A549 (cell line): ENCODE measurements around the gene ALPI.

ENCODE experiments used
- BHLHE40 ChIP-seq: IDR thresholded peaks from 2 replicates; pipeline ENCODE4 v1.6.1; 2012; ENCODE audit warnings: low read depth, low read length, inconsistent platforms
- CEBPB ChIP-seq, 2 experiments: fragments of >200 bp in 1 of 2; sonication (Bioruptor Twin) in 1 of 2; formaldehyde crosslinking in 1 of 2; IDR thresholded peaks; 2 replicates each; pipeline ENCODE4 v1.6.1; 2012 to 2016
- HDAC2 ChIP-seq: fragments of 200-600 bp; sonication (generic); IDR thresholded peaks from 2 replicates; pipeline ENCODE4 v1.6.1; 2016
- JUN ChIP-seq, 2 experiments: fragments of >200 bp; sonication (Bioruptor Twin); formaldehyde crosslinking; IDR thresholded peaks; 2 replicates in 1 of 2; 3 replicates in 1 of 2; pipeline ENCODE4 v1.6.1; 2016 to 2017
- KDM5A ChIP-seq: fragments of 200-600 bp; sonication (generic); IDR thresholded peaks from 2 replicates; pipeline ENCODE4 v1.6.1; 2016; ENCODE audit warnings: antibody characterized with exemption, mild to moderate bottlenecking
- POLR2A ChIP-seq: IDR thresholded peaks from 2 replicates; pipeline ENCODE4 v1.6.1; 2012; ENCODE audit warnings: mild to moderate bottlenecking, low read length
- RAD21 ChIP-seq, 2 experiments: fragments of >200 bp in 1 of 2; sonication (Bioruptor Twin) in 1 of 2; formaldehyde crosslinking in 1 of 2; IDR thresholded peaks in 1 of 2; conservative IDR thresholded peaks in 1 of 2; 2 replicates in 1 of 2; 3 replicates in 1 of 2; pipeline ENCODE4 v1.6.1; 2012 to 2018; ENCODE audit warnings: inconsistent platforms in 1 of 2
- ZFP36 ChIP-seq: fragments of 450-650 bp; IDR thresholded peaks from 2 replicates; pipeline ENCODE4 v1.6.1; 2014; ENCODE audit warnings: borderline replicate concordance; ENCODE audit not compliant: partially characterized antibody
- TF ChIP-seq, protein P1 (sequence below): fragments of >200 bp; sonication (Bioruptor Twin); formaldehyde crosslinking; IDR thresholded peaks from 3 replicates; pipeline ENCODE4 v1.5.1; 2016
- TF ChIP-seq, protein P2 (sequence below): fragments of 150-350 bp; IDR thresholded peaks from 2 replicates; pipeline ENCODE4 v1.6.1; 2014; ENCODE audit warnings: low read depth, mild to moderate bottlenecking, low read length
- TF ChIP-seq, protein P3 (sequence below): fragments of 200-600 bp; sonication (generic); IDR thresholded peaks from 2 replicates; pipeline ENCODE4 v1.6.1; 2016; ENCODE audit warnings: antibody characterized with exemption, mild to moderate bottlenecking, moderate library complexity
- TF ChIP-seq, protein P4 (sequence below): fragments of >200 bp; sonication (Bioruptor Twin); formaldehyde crosslinking; IDR thresholded peaks from 2 replicates; pipeline ENCODE4 v1.6.1; 2016
- TF ChIP-seq, protein P5 (sequence below): IDR thresholded peaks from 2 replicates; pipeline ENCODE4 v1.6.1; 2012

DNA sequence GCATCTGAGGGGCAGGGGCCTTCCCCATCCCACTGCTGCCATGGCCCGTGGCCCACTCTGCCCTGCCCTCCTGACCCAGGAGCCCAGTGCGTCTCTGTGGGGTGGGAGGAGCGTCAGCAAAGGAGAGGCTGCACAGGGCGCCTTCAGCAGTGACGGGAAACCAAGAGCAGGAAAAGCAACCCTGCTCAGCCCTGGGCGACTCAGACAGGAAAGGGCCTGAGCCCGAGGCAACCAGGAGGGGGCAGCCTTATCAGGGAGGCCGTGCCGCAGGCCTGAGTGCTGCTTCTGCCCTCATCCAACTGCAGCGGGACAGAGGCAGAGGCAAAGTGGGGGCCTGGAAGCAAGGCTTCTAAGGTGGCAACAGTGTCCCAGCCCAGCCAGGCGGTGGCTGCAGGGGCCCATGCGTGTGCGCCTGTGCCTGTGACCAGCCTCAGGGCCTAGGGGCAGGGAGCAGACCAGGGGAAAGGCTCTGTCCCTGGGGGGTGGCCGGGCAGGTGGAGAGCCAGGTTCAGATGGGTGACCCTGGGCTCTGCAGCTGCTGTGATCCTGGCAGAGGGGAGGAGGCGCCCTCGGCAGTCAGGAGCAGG, 23.3 kb upstream of the ALPI start:
- TF ChIP-seq, protein P1, sequence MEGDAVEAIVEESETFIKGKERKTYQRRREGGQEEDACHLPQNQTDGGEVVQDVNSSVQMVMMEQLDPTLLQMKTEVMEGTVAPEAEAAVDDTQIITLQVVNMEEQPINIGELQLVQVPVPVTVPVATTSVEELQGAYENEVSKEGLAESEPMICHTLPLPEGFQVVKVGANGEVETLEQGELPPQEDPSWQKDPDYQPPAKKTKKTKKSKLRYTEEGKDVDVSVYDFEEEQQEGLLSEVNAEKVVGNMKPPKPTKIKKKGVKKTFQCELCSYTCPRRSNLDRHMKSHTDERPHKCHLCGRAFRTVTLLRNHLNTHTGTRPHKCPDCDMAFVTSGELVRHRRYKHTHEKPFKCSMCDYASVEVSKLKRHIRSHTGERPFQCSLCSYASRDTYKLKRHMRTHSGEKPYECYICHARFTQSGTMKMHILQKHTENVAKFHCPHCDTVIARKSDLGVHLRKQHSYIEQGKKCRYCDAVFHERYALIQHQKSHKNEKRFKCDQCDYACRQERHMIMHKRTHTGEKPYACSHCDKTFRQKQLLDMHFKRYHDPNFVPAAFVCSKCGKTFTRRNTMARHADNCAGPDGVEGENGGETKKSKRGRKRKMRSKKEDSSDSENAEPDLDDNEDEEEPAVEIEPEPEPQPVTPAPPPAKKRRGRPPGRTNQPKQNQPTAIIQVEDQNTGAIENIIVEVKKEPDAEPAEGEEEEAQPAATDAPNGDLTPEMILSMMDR, result no peak; the same call in 2 of the 3 replicates
- TF ChIP-seq ZFP36 (no peak), KDM5A (no peak), HDAC2 (no peak), POLR2A (no peak), CEBPB (IDR thresholded peaks at IDR 0.05) (no peak), JUN (IDR thresholded peaks at IDR 0.05) (no peak), BHLHE40 (no peak), RAD21 (conservative IDR thresholded peaks at IDR 0.05 in 1 of 2, IDR thresholded peaks at IDR 0.05 in 1 of 2) (no peak)
- TF ChIP-seq, protein P2, sequence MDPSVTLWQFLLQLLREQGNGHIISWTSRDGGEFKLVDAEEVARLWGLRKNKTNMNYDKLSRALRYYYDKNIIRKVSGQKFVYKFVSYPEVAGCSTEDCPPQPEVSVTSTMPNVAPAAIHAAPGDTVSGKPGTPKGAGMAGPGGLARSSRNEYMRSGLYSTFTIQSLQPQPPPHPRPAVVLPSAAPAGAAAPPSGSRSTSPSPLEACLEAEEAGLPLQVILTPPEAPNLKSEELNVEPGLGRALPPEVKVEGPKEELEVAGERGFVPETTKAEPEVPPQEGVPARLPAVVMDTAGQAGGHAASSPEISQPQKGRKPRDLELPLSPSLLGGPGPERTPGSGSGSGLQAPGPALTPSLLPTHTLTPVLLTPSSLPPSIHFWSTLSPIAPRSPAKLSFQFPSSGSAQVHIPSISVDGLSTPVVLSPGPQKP, result no peak
- TF ChIP-seq, protein P3, sequence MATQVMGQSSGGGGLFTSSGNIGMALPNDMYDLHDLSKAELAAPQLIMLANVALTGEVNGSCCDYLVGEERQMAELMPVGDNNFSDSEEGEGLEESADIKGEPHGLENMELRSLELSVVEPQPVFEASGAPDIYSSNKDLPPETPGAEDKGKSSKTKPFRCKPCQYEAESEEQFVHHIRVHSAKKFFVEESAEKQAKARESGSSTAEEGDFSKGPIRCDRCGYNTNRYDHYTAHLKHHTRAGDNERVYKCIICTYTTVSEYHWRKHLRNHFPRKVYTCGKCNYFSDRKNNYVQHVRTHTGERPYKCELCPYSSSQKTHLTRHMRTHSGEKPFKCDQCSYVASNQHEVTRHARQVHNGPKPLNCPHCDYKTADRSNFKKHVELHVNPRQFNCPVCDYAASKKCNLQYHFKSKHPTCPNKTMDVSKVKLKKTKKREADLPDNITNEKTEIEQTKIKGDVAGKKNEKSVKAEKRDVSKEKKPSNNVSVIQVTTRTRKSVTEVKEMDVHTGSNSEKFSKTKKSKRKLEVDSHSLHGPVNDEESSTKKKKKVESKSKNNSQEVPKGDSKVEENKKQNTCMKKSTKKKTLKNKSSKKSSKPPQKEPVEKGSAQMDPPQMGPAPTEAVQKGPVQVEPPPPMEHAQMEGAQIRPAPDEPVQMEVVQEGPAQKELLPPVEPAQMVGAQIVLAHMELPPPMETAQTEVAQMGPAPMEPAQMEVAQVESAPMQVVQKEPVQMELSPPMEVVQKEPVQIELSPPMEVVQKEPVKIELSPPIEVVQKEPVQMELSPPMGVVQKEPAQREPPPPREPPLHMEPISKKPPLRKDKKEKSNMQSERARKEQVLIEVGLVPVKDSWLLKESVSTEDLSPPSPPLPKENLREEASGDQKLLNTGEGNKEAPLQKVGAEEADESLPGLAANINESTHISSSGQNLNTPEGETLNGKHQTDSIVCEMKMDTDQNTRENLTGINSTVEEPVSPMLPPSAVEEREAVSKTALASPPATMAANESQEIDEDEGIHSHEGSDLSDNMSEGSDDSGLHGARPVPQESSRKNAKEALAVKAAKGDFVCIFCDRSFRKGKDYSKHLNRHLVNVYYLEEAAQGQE, result no peak
- TF ChIP-seq, protein P4, sequence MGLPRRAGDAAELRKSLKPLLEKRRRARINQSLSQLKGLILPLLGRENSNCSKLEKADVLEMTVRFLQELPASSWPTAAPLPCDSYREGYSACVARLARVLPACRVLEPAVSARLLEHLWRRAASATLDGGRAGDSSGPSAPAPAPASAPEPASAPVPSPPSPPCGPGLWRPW, result no peak
- TF ChIP-seq, protein P5, sequence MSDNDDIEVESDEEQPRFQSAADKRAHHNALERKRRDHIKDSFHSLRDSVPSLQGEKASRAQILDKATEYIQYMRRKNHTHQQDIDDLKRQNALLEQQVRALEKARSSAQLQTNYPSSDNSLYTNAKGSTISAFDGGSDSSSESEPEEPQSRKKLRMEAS, result no peak
